HG02973 (cell line): Measurements from ENCODE around the gene NUP205.
"Not testable (repeated sequence)": the region's sequence is repeated elsewhere in the genome, so short reads cannot be mapped to it uniquely, and the experiment has no call there.

Experiments
- ATAC-seq: cut with Tn5 transposase; IDR thresholded peaks from one replicate; pipeline ENCODE4 v1.9.1; 2021; ENCODE audit warnings: moderate library complexity; ENCODE audit not compliant: unreplicated experiment

NUP205 gene

DNA sequence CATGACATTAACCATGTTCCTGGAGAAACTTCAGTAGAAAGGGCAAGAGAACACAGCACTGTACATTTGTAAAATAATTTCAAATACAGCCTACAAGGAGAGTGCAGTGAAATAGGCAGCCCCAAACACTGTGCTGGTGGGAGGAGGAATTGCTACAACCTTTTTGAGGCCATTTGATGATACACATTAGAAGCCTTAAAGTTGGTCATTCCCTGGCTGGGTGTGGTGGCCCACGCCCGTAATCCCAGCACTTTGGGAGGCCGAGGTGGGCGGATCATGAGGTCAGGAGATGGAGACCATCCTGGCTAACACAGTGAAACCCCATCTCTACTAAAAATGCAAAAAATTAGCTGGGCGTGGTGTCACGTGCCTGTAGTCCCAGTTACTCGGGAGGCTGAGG lies 134.9 kb downstream of the NUP205 start:
- ATAC-seq, result not testable (repeated sequence)

DNA sequence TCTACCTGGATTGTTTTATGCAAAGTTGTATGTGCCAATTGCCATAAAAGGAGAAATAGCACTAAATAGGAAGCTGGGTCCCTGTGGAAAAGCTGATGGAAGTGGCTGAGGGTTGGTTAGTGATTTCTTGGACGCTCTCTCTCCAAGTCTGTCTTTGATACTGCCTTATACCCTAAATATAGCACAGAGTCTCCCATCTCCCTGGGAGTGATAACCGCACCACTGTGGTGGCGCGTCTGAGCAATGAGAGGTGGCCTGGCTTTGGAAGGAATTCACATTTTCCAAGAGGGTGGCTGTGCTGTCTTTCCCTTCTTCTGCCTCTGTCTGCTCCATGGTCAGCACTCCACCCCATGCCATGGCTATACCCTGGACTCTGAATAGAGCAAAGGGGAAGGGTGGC lies 135.8 kb downstream of the NUP205 start:
- ATAC-seq, result no peak

DNA sequence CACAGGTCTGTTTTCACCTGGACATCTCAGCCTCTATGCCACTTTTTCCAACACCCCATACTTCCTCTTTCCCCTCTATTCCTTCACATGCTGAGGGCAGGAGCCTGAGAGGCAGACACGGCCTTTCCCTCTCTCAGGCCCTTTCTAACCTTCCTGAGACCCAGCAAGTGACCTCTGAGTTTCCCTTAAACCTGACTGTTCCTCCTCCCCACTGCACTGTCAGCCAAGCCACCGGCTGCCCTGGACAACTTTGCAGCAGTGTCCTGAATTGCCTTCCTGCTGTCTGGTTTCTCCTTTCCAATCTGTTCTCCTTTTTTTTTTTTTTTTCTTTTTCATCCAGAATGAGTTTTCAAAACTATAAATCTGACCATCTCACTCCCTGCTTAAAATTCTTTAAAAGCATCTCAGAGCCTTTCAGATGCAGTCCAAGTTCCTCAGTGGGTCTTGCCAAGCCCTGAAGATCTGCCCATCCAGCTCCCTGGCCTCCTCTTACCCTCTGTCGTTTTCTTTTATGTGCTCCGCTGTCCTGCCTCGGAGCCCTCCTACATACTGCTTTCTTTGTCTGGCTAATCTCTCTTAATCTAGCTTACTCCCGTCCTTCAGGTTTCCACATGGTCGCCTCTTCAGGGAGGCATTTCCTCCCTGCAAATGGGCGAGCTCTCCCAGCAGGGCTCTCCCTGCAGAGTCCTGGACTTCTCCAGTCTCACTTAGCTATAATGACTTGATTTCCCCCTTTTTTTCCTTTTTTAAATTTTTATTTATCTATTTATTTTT lies 139.7 kb downstream of the NUP205 start:
- ATAC-seq, result no peak
